Measurements from ENCODE around the gene CTDSP1.

CTDSP1 gene

GRCh38 chr2:218399391-218400166 lies at the start of gene CTDSP1:
Gene CTDSP1 (plus strand): TSS chr2:218399868. CDS start chr2:218400091, 223 bp downstream.
- H3K36me3 ChIP-seq (ENCODE audit: control insufficient read depth in 1 of 2, insufficient read depth in 2 of 2, low read length in 2 of 2), result peaks cover 17 to 31% of the 10 kb centered on the region in 2 donors
- H3K4me1 ChIP-seq (ENCODE audit: control insufficient read depth in 1 of 2, insufficient read depth in 2 of 2, low read length in 2 of 2), result peaks cover 40 to 51% of the 10 kb centered on the region in 2 donors
- peak within 1 kb of the TSS; percentile 82 to 87 for H3K9ac ChIP-seq (ENCODE audit: low read depth in 1 of 2, low read length in 2 of 2)
- H3K27me3 ChIP-seq (ENCODE audit: control insufficient read depth in 1 of 2, insufficient read depth in 2 of 2, low read length in 2 of 2), result no peaks in the 10 kb centered on the region
- H3K4me3 ChIP-seq (ENCODE audit: low read depth in 1 of 2, low read length in 2 of 2), result peak within 1 kb of the TSS; percentile 84 to 85
- H3K27ac ChIP-seq (ENCODE audit: low read depth, low read length), result peak within 1 kb of the TSS; percentile 100
- no peaks in the 10 kb centered on the region for H3K9me3 ChIP-seq (ENCODE audit: control insufficient read depth in 1 of 2, low read length in 2 of 2)

GRCh38 chr2:218354045-218354444 lies 45.6 kb upstream of the CTDSP1 start:
- Histone ChIP-seq H3K27me3 (ENCODE audit: control insufficient read depth in 1 of 2, insufficient read depth in 2 of 2, low read length in 2 of 2) (no peaks in the 10 kb centered on the region), H3K27ac (ENCODE audit: low read depth, low read length) (no peak overlapping the region), H3K9me3 (ENCODE audit: control insufficient read depth in 1 of 2, low read length in 2 of 2) (peaks cover 0 to 5% of the 10 kb centered on the region in 2 donors), H3K36me3 (ENCODE audit: control insufficient read depth in 1 of 2, insufficient read depth in 2 of 2, low read length in 2 of 2) (no peaks in the 10 kb centered on the region), H3K4me3 (ENCODE audit: low read depth in 1 of 2, low read length in 2 of 2) (no peak overlapping the region), H3K4me1 (ENCODE audit: control insufficient read depth in 1 of 2, insufficient read depth in 2 of 2, low read length in 2 of 2) (peaks cover 4 to 10% of the 10 kb centered on the region in 2 donors), H3K9ac (ENCODE audit: low read depth in 1 of 2, low read length in 2 of 2) (no peak overlapping the region)

- Histone ChIP-seq H3K4me3 (ENCODE audit: low read depth in 1 of 2, low read length in 2 of 2) (peak overlapping the region in 1 of 2 donors; percentile 40), H3K9ac (ENCODE audit: low read depth in 1 of 2, low read length in 2 of 2) (no peak overlapping the region), H3K27ac (ENCODE audit: low read depth, low read length) (no peak overlapping the region), H3K27me3 (ENCODE audit: control insufficient read depth in 1 of 2, insufficient read depth in 2 of 2, low read length in 2 of 2) (no peaks in the 10 kb centered on the region), H3K4me1 (ENCODE audit: control insufficient read depth in 1 of 2, insufficient read depth in 2 of 2, low read length in 2 of 2) (peaks cover 4 to 10% of the 10 kb centered on the region in 2 donors), H3K9me3 (ENCODE audit: control insufficient read depth in 1 of 2, low read length in 2 of 2) (peaks cover 0 to 5% of the 10 kb centered on the region in 2 donors), H3K36me3 (ENCODE audit: control insufficient read depth in 1 of 2, insufficient read depth in 2 of 2, low read length in 2 of 2) (no peaks in the 10 kb centered on the region)
Measured at GRCh38 chr2:218354850-218355443, 44.7 kb upstream of the CTDSP1 start.

GRCh38 chr2:218357236-218358177 lies 42.2 kb upstream of the CTDSP1 start:
- Histone ChIP-seq H3K4me1 (ENCODE audit: control insufficient read depth in 1 of 2, insufficient read depth in 2 of 2, low read length in 2 of 2) (peaks cover 4 to 10% of the 10 kb centered on the region in 2 donors), H3K9me3 (ENCODE audit: control insufficient read depth in 1 of 2, low read length in 2 of 2) (no peaks in the 10 kb centered on the region), H3K9ac (ENCODE audit: low read depth in 1 of 2, low read length in 2 of 2) (no peak overlapping the region), H3K27me3 (ENCODE audit: control insufficient read depth in 1 of 2, insufficient read depth in 2 of 2, low read length in 2 of 2) (no peaks in the 10 kb centered on the region), H3K36me3 (ENCODE audit: control insufficient read depth in 1 of 2, insufficient read depth in 2 of 2, low read length in 2 of 2) (no peaks in the 10 kb centered on the region), H3K4me3 (ENCODE audit: low read depth in 1 of 2, low read length in 2 of 2) (no peak overlapping the region), H3K27ac (ENCODE audit: low read depth, low read length) (peak overlapping the region; percentile 25)

- no peak overlapping the region for H3K9ac ChIP-seq (ENCODE audit: low read depth in 1 of 2, low read length in 2 of 2)
- H3K36me3 ChIP-seq (ENCODE audit: control insufficient read depth in 1 of 2, insufficient read depth in 2 of 2, low read length in 2 of 2), result no peaks in the 10 kb centered on the region
- H3K4me1 ChIP-seq (ENCODE audit: control insufficient read depth in 1 of 2, insufficient read depth in 2 of 2, low read length in 2 of 2), result peaks cover under 1 to 10% of the 10 kb centered on the region in 2 donors
- H3K27me3 ChIP-seq (ENCODE audit: control insufficient read depth in 1 of 2, insufficient read depth in 2 of 2, low read length in 2 of 2), result no peaks in the 10 kb centered on the region
- no peak overlapping the region for H3K27ac ChIP-seq (ENCODE audit: low read depth, low read length)
- no peak overlapping the region for H3K4me3 ChIP-seq (ENCODE audit: low read depth in 1 of 2, low read length in 2 of 2)
- no peaks in the 10 kb centered on the region for H3K9me3 ChIP-seq (ENCODE audit: control insufficient read depth in 1 of 2, low read length in 2 of 2)
Measured at GRCh38 chr2:218360453-218360852, 39.2 kb upstream of the CTDSP1 start.

- Histone ChIP-seq H3K4me3 (ENCODE audit: low read depth in 1 of 2, low read length in 2 of 2) (no peak overlapping the region), H3K27me3 (ENCODE audit: control insufficient read depth in 1 of 2, insufficient read depth in 2 of 2, low read length in 2 of 2) (no peaks in the 10 kb centered on the region), H3K27ac (ENCODE audit: low read depth, low read length) (no peak overlapping the region), H3K9ac (ENCODE audit: low read depth in 1 of 2, low read length in 2 of 2) (no peak overlapping the region), H3K4me1 (ENCODE audit: control insufficient read depth in 1 of 2, insufficient read depth in 2 of 2, low read length in 2 of 2) (peaks cover 0 to 5% of the 10 kb centered on the region in 2 donors), H3K9me3 (ENCODE audit: control insufficient read depth in 1 of 2, low read length in 2 of 2) (peaks cover 0 to 2% of the 10 kb centered on the region in 2 donors), H3K36me3 (ENCODE audit: control insufficient read depth in 1 of 2, insufficient read depth in 2 of 2, low read length in 2 of 2) (no peaks in the 10 kb centered on the region)
Measured at GRCh38 chr2:218362606-218363005, 37.1 kb upstream of the CTDSP1 start.

GRCh38 chr2:218363736-218364135 lies 35.9 kb upstream of the CTDSP1 start:
- Histone ChIP-seq H3K4me3 (ENCODE audit: low read depth in 1 of 2, low read length in 2 of 2) (no peak overlapping the region), H3K36me3 (ENCODE audit: control insufficient read depth in 1 of 2, insufficient read depth in 2 of 2, low read length in 2 of 2) (no peaks in the 10 kb centered on the region), H3K4me1 (ENCODE audit: control insufficient read depth in 1 of 2, insufficient read depth in 2 of 2, low read length in 2 of 2) (peaks cover 0 to 5% of the 10 kb centered on the region in 2 donors), H3K9me3 (ENCODE audit: control insufficient read depth in 1 of 2, low read length in 2 of 2) (peaks cover 0 to 2% of the 10 kb centered on the region in 2 donors), H3K27ac (ENCODE audit: low read depth, low read length) (no peak overlapping the region), H3K27me3 (ENCODE audit: control insufficient read depth in 1 of 2, insufficient read depth in 2 of 2, low read length in 2 of 2) (no peaks in the 10 kb centered on the region), H3K9ac (ENCODE audit: low read depth in 1 of 2, low read length in 2 of 2) (no peak overlapping the region)

- H3K9ac ChIP-seq (ENCODE audit: low read depth in 1 of 2, low read length in 2 of 2), result no peak overlapping the region
- no peak overlapping the region for H3K4me3 ChIP-seq (ENCODE audit: low read depth in 1 of 2, low read length in 2 of 2)
- H3K27ac ChIP-seq (ENCODE audit: low read depth, low read length), result no peak overlapping the region
- H3K36me3 ChIP-seq (ENCODE audit: control insufficient read depth in 1 of 2, insufficient read depth in 2 of 2, low read length in 2 of 2), result no peaks in the 10 kb centered on the region
- no peaks in the 10 kb centered on the region for H3K27me3 ChIP-seq (ENCODE audit: control insufficient read depth in 1 of 2, insufficient read depth in 2 of 2, low read length in 2 of 2)
- peaks cover 0 to 2% of the 10 kb centered on the region in 2 donors for H3K9me3 ChIP-seq (ENCODE audit: control insufficient read depth in 1 of 2, low read length in 2 of 2)
- peaks cover 0 to 5% of the 10 kb centered on the region in 2 donors for H3K4me1 ChIP-seq (ENCODE audit: control insufficient read depth in 1 of 2, insufficient read depth in 2 of 2, low read length in 2 of 2)
Measured at GRCh38 chr2:218364196-218364595, 35.5 kb upstream of the CTDSP1 start.

- Histone ChIP-seq H3K4me1 (ENCODE audit: control insufficient read depth in 1 of 2, insufficient read depth in 2 of 2, low read length in 2 of 2) (peaks cover 0 to 5% of the 10 kb centered on the region in 2 donors), H3K27ac (ENCODE audit: low read depth, low read length) (peak overlapping the region; percentile 86), H3K27me3 (ENCODE audit: control insufficient read depth in 1 of 2, insufficient read depth in 2 of 2, low read length in 2 of 2) (no peaks in the 10 kb centered on the region), H3K36me3 (ENCODE audit: control insufficient read depth in 1 of 2, insufficient read depth in 2 of 2, low read length in 2 of 2) (no peaks in the 10 kb centered on the region), H3K9ac (ENCODE audit: low read depth in 1 of 2, low read length in 2 of 2) (peak overlapping the region; percentile 76 to 95), H3K9me3 (ENCODE audit: control insufficient read depth in 1 of 2, low read length in 2 of 2) (peaks cover 0 to 2% of the 10 kb centered on the region in 2 donors), H3K4me3 (ENCODE audit: low read depth in 1 of 2, low read length in 2 of 2) (peak overlapping the region; percentile 65 to 80)
Measured at GRCh38 chr2:218366621-218367414, 32.9 kb upstream of the CTDSP1 start.
